Ovary (tissue), 9 donors: ENCODE data around the gene GJD3. TPM values are rescaled to one million over a fixed set of nuclear protein-coding genes. Genes with fewer than 3 reads are reported as not detected.
A peak's percentile ranks its signal among the peaks of the same experiment; 100 is the strongest.
"Not testable (repeated sequence)": the region's sequence is repeated elsewhere in the genome, so short reads cannot be mapped to it uniquely, and the experiment has no call there.

Experiments used
- DNase-seq, 5 donors: peaks; one replicate each; pipeline ENCODE4 v3.0.0-alpha.2; 2019 to 2020
- H3K27ac ChIP-seq, 2 donors: fragments of 200-600 bp; one replicate each; pipeline versions ENCODE4 v1.5.1 to v1.8.0; 2019 to 2022
- H3K27me3 ChIP-seq: fragments of 200-600 bp; one replicate; pipeline ENCODE4 v1.8.0; 2022
- H3K36me3 ChIP-seq: fragments of 200-600 bp; sonication (generic); one replicate; pipeline ENCODE4 v1.5.1; 2019
- H3K4me1 ChIP-seq: one replicate; pipeline ENCODE4 v1.8.1; 2013; ENCODE audit warnings: mild to moderate bottlenecking, moderate library complexity; ENCODE audit not compliant: insufficient read depth
- H3K4me3 ChIP-seq: fragments of 200-600 bp; sonication (generic); one replicate; pipeline ENCODE4 v1.5.1; 2017
- H3K9me3 ChIP-seq, 2 donors: fragments of 200-600 bp in 1 of 2; sonication (generic) in 1 of 2; one replicate each; pipeline versions ENCODE4 v1.5.1 to v1.8.1; 2013 to 2019; ENCODE audit warnings: mild to moderate bottlenecking in 1 of 2, moderate library complexity in 1 of 2
- EP300 ChIP-seq: sonication (generic); formaldehyde crosslinking; IDR thresholded peaks from one replicate; pipeline ENCODE4 v1.6.1; 2017; ENCODE audit warnings: antibody characterized with exemption
- POLR2A ChIP-seq: fragments of 450-650 bp; IDR thresholded peaks from one replicate; pipeline ENCODE4 v1.6.1; 2017; ENCODE audit warnings: antibody characterized with exemption, mild to moderate bottlenecking, moderate library complexity
- WGBS, 3 donors: extraction: QIAGEN DNeasy Blood & Tissue Kit in 1 of 3; methylation state at CpG; one replicate each; pipeline versions ENCODE4 v1.1.5 to v1.1.7; 2013 to 2017; 5-methylcytosine and 5-hydroxymethylcytosine counted together
- intact Hi-C, 4 donors: fragments of 100-400 bp; cut with DNase I; formaldehyde crosslinking; loops; one replicate each; pipeline versions ENCODE4 v1.11.0 to v1.15.1; 2022 to 2023
- polyA plus RNA-seq, 2 donors: library from polyadenylated mRNA; stranded (reverse); fragments of 200-250 nt in 1 of 2; fragments of 350-450 nt in 1 of 2; fragmentation: Illumina TruSeq in 1 of 2; extraction: RNeasy Lipid Tissue Mini Kit (QIAGEN cat#74804) in 1 of 2; gene quantifications; one replicate each; pipeline ENCODE4 v1.2.3, GENCODE V29; 2013 to 2014
- total RNA-seq, 7 donors: library from RNA; depleted of rRNA in 2 of 7; stranded (reverse); fragments of >200 nt in 2 of 7; fragmentation: NEBNext Ultra II Directional in 3 of 7; extraction: Animal tissue kit (Norgen Biotek cat#: 25700) in 3 of 7; gene quantifications; one replicate each; pipeline versions ENCODE4 v1.1.0 to v1.2.4, GENCODE V29; 2016 to 2023
- TF ChIP-seq, protein P1 (sequence below), 3 donors: fragments of 450-650 bp in 2 of 3; fragments of 200-600 bp in 1 of 3; IDR thresholded peaks; one replicate each; pipeline versions ENCODE4 v1.5.1 to v1.8.0; 2016 to 2022; ENCODE audit warnings: antibody characterized with exemption in 3 of 3, mild to moderate bottlenecking in 1 of 3
- donor health status: DM: no; HTN: no; CAD: no; lungs with moderate emphysema.
- donor health status: DM: no; HTN: no; CAD: no.
- donor health status: Bipolar disorder and iron deficiency.
- donor health status: DM: yes; HTN: yes; CAD: no.
- donor health status: DM: no; HTN: no; CAD: no.
- donor health status: DM: yes; HTN: yes; CAD: no.

The GJD3 gene
- total and polyA plus RNA-seq, 9 donors, result 0.24 to 1.8 (median 0.87) TPM; not detected in 3

DNA sequence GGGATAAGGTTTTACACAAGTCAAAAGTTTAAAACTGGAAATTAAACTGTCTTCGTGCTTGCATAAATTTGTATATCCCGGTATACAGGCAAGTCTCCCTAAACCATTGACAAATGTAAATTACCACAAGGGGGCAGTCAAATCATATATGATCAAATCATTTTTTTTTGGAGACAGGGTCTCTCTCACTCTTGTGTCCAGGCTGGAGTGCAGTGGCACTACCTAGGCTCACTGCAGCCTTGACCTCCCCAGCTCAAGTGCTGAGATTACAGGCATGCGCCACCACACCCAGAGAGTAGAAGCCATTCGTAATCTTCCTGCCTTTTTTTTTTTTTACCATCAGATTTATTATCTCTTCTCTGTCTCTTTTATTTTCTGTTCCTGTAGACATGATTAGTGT, 34.6 kb upstream of the GJD3 start:
- TF ChIP-seq, protein P1, sequence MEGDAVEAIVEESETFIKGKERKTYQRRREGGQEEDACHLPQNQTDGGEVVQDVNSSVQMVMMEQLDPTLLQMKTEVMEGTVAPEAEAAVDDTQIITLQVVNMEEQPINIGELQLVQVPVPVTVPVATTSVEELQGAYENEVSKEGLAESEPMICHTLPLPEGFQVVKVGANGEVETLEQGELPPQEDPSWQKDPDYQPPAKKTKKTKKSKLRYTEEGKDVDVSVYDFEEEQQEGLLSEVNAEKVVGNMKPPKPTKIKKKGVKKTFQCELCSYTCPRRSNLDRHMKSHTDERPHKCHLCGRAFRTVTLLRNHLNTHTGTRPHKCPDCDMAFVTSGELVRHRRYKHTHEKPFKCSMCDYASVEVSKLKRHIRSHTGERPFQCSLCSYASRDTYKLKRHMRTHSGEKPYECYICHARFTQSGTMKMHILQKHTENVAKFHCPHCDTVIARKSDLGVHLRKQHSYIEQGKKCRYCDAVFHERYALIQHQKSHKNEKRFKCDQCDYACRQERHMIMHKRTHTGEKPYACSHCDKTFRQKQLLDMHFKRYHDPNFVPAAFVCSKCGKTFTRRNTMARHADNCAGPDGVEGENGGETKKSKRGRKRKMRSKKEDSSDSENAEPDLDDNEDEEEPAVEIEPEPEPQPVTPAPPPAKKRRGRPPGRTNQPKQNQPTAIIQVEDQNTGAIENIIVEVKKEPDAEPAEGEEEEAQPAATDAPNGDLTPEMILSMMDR (IDR thresholded peaks at IDR 0.05), result peak; percentile 41 to 58 (median 55)
- TF ChIP-seq POLR2A (no peak), EP300 (no peak)
- DNase-seq, result no peak
- Histone ChIP-seq H3K27ac (no peak overlapping the region), H3K4me3 (no peak overlapping the region), H3K9me3 (no peaks in the 10 kb centered on the region), H3K27me3 (no peaks in the 10 kb centered on the region), H3K36me3 (no peaks in the 10 kb centered on the region), H3K4me1 (no peaks in the 10 kb centered on the region)
- 53 to 59% (median 57%) methylated on average over 4 of the region's 4 CpGs for WGBS, 3 donors
- intact Hi-C loops, result no loop called here

DNA sequence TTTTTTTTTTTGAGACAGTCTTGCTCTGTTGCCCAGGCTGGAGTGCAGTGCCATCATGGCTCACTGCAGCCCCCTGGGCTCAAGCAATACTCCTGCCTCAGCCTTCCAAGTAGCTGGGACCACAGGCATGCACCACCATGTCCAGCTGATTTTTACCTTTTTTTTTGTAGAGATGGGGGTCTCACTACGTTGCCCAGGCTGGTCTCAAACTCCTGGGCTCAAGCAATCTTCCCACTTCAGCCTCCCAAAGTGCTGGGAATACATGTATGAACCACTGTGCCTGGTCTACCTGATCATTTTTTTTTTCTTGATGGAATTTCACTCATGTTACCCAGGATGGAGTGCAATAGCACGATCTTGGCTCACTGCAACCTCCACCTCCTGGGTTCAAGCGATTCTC, 22.0 kb upstream of the GJD3 start:
- not testable (repeated sequence) for H3K27ac ChIP-seq
- WGBS, 3 donors, result 91 to 92% (median 92%) methylated on average over 3 of the region's 3 CpGs

DNA sequence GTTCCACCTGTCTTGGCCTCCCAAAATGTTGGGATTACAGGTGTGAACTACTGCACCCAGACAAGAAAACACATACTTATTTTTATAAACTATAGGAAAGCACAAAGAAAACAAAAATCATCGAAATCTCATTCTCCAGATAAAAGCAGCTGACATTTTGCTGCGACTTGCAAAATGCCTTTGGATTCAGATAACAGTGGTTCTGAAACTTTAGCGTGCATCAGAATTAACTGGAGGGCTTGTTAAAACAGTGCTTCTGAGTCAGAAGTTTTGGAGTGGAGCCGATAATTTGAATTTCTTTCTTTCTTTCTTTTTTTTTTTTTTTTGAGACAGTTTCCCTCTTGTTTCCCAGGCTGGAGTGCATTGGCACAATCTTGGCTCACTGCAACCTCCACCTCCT, 17.7 kb upstream of the GJD3 start:
- WGBS, 3 donors, result 28 to 46% (median 34%) methylated on average over 4 of the region's 4 CpGs
- intact Hi-C loops, result no loop called here
- DNase-seq, result no peak
- no peak overlapping the region for H3K4me3 ChIP-seq
- no peaks in the 10 kb centered on the region for H3K36me3 ChIP-seq
- no peaks in the 10 kb centered on the region for H3K27me3 ChIP-seq
- H3K9me3 ChIP-seq, result no peaks in the 10 kb centered on the region
- TF ChIP-seq, protein P1 (IDR thresholded peaks at IDR 0.05), result no peak
- no peak for TF ChIP-seq POLR2A
- H3K27ac ChIP-seq, result no peak overlapping the region
- no peaks in the 10 kb centered on the region for H3K4me1 ChIP-seq

More for the DNA sequence above, 22.0 kb upstream of the GJD3 start:
- H3K9me3 ChIP-seq, H3K4me3 ChIP-seq, H3K4me1 ChIP-seq, H3K36me3 ChIP-seq, intact Hi-C loops, H3K27me3 ChIP-seq, DNase-seq: not testable (repeated sequence)

DNA sequence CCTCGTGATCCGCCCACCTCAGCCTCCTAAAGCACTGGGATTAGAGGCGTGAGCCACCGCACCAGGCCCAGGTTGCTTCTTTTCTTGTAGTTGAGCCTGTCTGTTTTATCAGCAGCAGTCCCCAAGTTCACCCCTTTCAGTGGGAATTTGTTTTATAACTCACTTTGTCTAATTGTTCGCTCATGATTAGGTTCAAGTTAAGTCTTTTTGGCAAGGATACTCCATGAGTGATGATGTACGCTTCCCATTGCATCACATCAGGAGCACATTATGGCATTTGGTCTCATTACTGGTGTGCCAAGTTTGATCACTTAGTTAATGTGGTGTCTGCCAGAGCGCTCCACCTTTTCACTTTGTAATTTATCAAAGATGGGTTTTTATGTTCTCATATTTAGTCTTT, 14.4 kb upstream of the GJD3 start:
- DNase-seq, result no peak
- H3K27ac ChIP-seq, result no peak overlapping the region
- TF ChIP-seq POLR2A (no peak), EP300 (no peak)
- TF ChIP-seq, protein P1 (IDR thresholded peaks at IDR 0.05), result no peak
- H3K9me3 ChIP-seq, result no peaks in the 10 kb centered on the region
- 90 to 92% (median 91%) methylated on average over 7 of the region's 7 CpGs for WGBS, 3 donors
- intact Hi-C loops, result loop anchor here in 1 of 4 donors (10.0 kb wide), 1 partner anchor 186 kb away; the partner anchor contains the start of gene CCR7
- no peak overlapping the region for H3K4me3 ChIP-seq
- no peaks in the 10 kb centered on the region for H3K27me3 ChIP-seq
- no peaks in the 10 kb centered on the region for H3K36me3 ChIP-seq
- H3K4me1 ChIP-seq, result no peaks in the 10 kb centered on the region

DNA sequence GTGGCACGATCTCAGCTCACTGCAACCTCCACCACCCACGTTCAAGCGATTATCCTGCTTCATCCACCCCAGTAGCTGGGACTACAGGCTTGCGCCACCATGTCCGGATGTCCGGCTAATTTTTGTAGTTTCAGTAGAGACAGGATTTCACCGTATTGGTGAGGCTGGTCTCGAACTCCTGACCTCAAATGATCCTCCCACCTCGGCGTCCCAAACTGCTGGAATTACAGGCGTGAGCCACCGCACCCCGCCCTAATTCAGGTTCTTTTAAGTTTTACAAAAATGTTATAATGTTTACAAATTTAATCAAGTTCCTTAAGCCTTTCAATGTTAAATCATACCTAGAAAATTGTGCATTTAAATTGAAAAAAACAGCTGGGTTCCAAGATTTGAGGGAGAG, 13.3 kb upstream of the GJD3 start:
- DNase-seq, result no peak

DNA sequence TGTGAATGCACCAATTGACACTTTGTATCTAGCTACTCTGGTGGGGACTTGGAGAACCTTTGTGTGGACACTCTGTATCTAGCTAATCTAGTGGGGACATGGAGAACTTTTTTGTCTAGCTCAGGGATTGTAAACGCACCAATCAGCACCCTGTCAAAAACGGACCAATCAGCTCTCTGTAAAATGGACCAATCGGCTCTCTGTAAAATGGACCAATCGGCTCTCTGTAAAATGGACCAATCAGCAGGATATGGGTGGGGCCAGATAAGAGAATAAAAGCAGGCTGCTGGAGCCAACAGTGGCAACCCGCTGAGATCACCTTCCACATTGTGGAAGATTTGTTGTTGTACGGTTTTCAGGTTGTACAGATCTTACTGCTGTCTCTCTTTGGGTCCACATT, 12.0 kb upstream of the GJD3 start:
- not testable (repeated sequence) for H3K27me3 ChIP-seq, H3K4me1 ChIP-seq, H3K36me3 ChIP-seq, H3K27ac ChIP-seq, H3K9me3 ChIP-seq, H3K4me3 ChIP-seq, DNase-seq
- whole genome bisulfite sequencing, 3 donors, result 75 to 79% (median 78%) methylated on average over 6 of the region's 6 CpGs
- intact Hi-C loops, result loop anchor here in 1 of 4 donors (10.0 kb wide), 1 partner anchor 188 kb away; the partner anchor contains the start of gene CCR7

More for the DNA sequence above, 13.3 kb upstream of the GJD3 start:
- TF ChIP-seq EP300 (no peak), POLR2A (no peak)
- TF ChIP-seq, protein P1 (IDR thresholded peaks at IDR 0.05), result no peak
- 81 to 86% (median 83%) methylated on average over 13 of the region's 13 CpGs for WGBS, 3 donors
- Histone ChIP-seq H3K27ac (no peak overlapping the region), H3K9me3 (no peaks in the 10 kb centered on the region), H3K27me3 (no peaks in the 10 kb centered on the region), H3K4me1 (no peaks in the 10 kb centered on the region), H3K36me3 (no peaks in the 10 kb centered on the region), H3K4me3 (no peak overlapping the region)
- intact Hi-C loops, result loop anchor here in 1 of 4 donors (10.0 kb wide), 1 partner anchor 187 kb away; the partner anchor contains the start of gene CCR7

DNA sequence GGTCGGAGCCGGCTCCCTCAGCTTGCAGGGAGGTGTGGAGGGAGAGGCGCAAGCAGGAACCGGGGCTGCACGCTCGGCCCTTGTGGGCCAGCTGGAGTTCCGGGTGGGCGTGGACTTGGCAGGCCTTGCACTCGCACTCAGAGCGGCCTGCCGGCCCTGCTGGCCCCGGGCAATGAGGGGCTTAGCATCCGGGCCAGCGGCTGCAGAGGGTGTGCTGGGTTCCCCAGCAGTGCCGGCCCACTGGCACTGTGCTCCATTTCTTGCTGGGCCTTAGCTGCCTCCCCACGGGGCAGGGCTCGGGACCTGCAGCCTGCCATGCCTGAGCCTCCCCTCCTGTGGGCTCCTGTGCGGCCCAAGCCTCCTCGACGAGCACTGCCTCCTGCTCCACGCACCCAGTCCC, 11.2 kb upstream of the GJD3 start:
- not testable (repeated sequence) for H3K9me3 ChIP-seq, H3K27me3 ChIP-seq, H3K4me3 ChIP-seq, H3K36me3 ChIP-seq, DNase-seq, H3K27ac ChIP-seq, H3K4me1 ChIP-seq
- intact Hi-C loops, result loop anchor here in 1 of 4 donors (10.0 kb wide), 1 partner anchor 189 kb away; the partner anchor contains the start of gene CCR7
- 68 to 79% (median 74%) methylated on average over 16 to 21 of the region's 21 CpGs for WGBS, 3 donors
